Neuronal stem cell (in vitro differentiated cells): ENCODE data around the gene FBXL20.

ENCODE experiments used
- DNase-seq: peaks from one replicate; pipeline ENCODE4 v3.0.0-alpha.2; 2013; ENCODE audit warnings: low spot score
- H2AFZ ChIP-seq: one replicate; pipeline ENCODE4 v1.6.1; 2013; ENCODE audit warnings: mild to moderate bottlenecking, low read length, inconsistent platforms
- H2AK5ac ChIP-seq: 2 replicates; pipeline ENCODE4 v1.6.1; 2013; ENCODE audit warnings: low read depth, mild to moderate bottlenecking, inconsistent platforms, low read length, moderate library complexity, mixed read lengths
- H2BK120ac ChIP-seq: 2 replicates; pipeline ENCODE4 v1.6.1; 2013; ENCODE audit warnings: low read depth, mild to moderate bottlenecking, inconsistent platforms, low read length, moderate library complexity, mixed read lengths
- H2BK12ac ChIP-seq: one replicate; pipeline ENCODE4 v1.6.1; 2013; ENCODE audit warnings: low read length, inconsistent platforms
- H2BK15ac ChIP-seq: 2 replicates; pipeline ENCODE4 v1.6.1; 2013; ENCODE audit warnings: mild to moderate bottlenecking, low read length, inconsistent platforms, mixed read lengths
- H2BK5ac ChIP-seq: one replicate; pipeline ENCODE4 v1.6.1; 2013; ENCODE audit warnings: inconsistent platforms, mild to moderate bottlenecking, low read length, moderate library complexity
- H3K14ac ChIP-seq: one replicate; pipeline ENCODE4 v1.6.1; 2013; ENCODE audit warnings: low read length, inconsistent platforms
- H3K18ac ChIP-seq: 2 replicates; pipeline ENCODE4 v1.6.1; 2013; ENCODE audit warnings: low read length, inconsistent platforms
- H3K23ac ChIP-seq: 2 replicates; pipeline ENCODE4 v1.6.1; 2013; ENCODE audit warnings: low read depth, mild to moderate bottlenecking, mixed read lengths, low read length, inconsistent platforms; ENCODE audit not compliant: poor library complexity
- H3K27ac ChIP-seq: replicated peaks from 3 replicates; pipeline ENCODE4 v1.5.1; 2013; ENCODE audit warnings: low read length, inconsistent platforms
- H3K27me3 ChIP-seq, 3 experiments: 2 replicates each; pipeline ENCODE4 v1.6.1; 2013; ENCODE audit warnings: low read length in 3 of 3, mild to moderate bottlenecking in 2 of 3, inconsistent platforms in 1 of 3, low read depth in 1 of 3, mixed read lengths in 1 of 3, moderate library complexity in 1 of 3; ENCODE audit not compliant: control insufficient read depth in 3 of 3, insufficient read depth in 3 of 3
- H3K36me3 ChIP-seq, 2 donors: replicated peaks in 1 of 2; 2 replicates each; pipeline ENCODE4 v1.6.1; 2013; ENCODE audit warnings: low read length in 2 of 2; ENCODE audit not compliant: control insufficient read depth in 2 of 2, insufficient read depth in 2 of 2
- H3K4ac ChIP-seq: 2 replicates; pipeline ENCODE4 v1.6.1; 2013; ENCODE audit warnings: inconsistent platforms, mild to moderate bottlenecking, low read length, moderate library complexity
- H3K4me1 ChIP-seq, 2 donors: 1 replicate in 1 of 2; 2 replicates in 1 of 2; pipeline ENCODE4 v1.6.1; 2013; ENCODE audit warnings: low read length in 2 of 2, low read depth in 1 of 2; ENCODE audit not compliant: control insufficient read depth in 2 of 2, insufficient read depth in 1 of 2
- H3K4me2 ChIP-seq: one replicate; pipeline ENCODE4 v1.6.1; 2013; ENCODE audit warnings: mild to moderate bottlenecking, low read length, inconsistent platforms; ENCODE audit not compliant: insufficient read depth, poor library complexity, severe bottlenecking
- H3K4me3 ChIP-seq, 2 donors: 2 replicates each; pipeline ENCODE4 v1.5.1; 2013; ENCODE audit warnings: low read length in 2 of 2, mild to moderate bottlenecking in 2 of 2, inconsistent platforms in 1 of 2, moderate library complexity in 1 of 2
- H3K79me1 ChIP-seq: one replicate; pipeline ENCODE4 v1.6.1; 2013; ENCODE audit warnings: low read depth, mild to moderate bottlenecking, inconsistent platforms, low read length, moderate library complexity
- H3K9ac ChIP-seq: one replicate; pipeline ENCODE4 v1.6.1; 2013; ENCODE audit warnings: mild to moderate bottlenecking, low read depth, low read length, inconsistent platforms; ENCODE audit not compliant: poor library complexity
- H3K9me3 ChIP-seq, 2 donors: replicated peaks in 1 of 2; 2 replicates each; pipeline versions ENCODE3 to v1.6.1; 2013; ENCODE audit warnings: low read length in 2 of 2, mild to moderate bottlenecking in 2 of 2, inconsistent platforms in 1 of 2, low read depth in 1 of 2, mixed read lengths in 1 of 2, moderate library complexity in 1 of 2; ENCODE audit not compliant: control insufficient read depth in 2 of 2, insufficient read depth in 1 of 2
- H4K8ac ChIP-seq: one replicate; pipeline ENCODE4 v1.6.1; 2013; ENCODE audit warnings: low read depth, mild to moderate bottlenecking, inconsistent platforms, low read length, moderate library complexity
- H4K91ac ChIP-seq: one replicate; pipeline ENCODE4 v1.6.1; 2013; ENCODE audit warnings: low read length, low read depth, mild to moderate bottlenecking, inconsistent platforms; ENCODE audit not compliant: poor library complexity
- WGBS, 2 donors: extraction: QIAGEN DNeasy Blood & Tissue Kit; methylation state at CpG; one replicate each; pipeline ENCODE4 v1.1.7; 2013; ENCODE audit warnings: missing lambda C conversion rate in 2 of 2, mixed read lengths in 1 of 2; ENCODE audit not compliant: insufficient read length in 2 of 2, insufficient replicate concordance in 1 of 2; ENCODE audit errors: extremely low coverage in 2 of 2; 5-methylcytosine and 5-hydroxymethylcytosine counted together

The FBXL20 gene

DNA sequence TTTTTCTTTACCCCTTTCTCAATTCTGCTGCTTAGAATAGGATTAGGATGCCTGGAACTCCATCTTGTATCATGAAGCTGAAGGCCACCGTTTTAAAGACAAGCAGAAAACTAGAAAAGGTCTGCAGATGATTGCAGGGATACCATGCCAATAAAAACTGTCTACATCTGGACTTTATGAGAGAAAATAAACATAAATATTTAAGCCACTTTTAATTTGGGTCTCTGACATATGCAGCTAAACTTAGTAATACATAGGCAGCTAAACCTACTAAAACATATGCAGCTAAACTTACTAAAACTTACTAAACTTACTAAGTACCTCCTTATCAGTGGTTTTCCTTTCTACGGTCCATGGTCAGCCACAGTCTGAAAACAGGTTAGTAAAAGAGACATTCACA lies 48.4 kb downstream of the FBXL20 start:
- Histone ChIP-seq H3K18ac (no peak overlapping the region), H3K9ac (no peak overlapping the region), H3K27me3 (no peaks in the 10 kb centered on the region), H2AK5ac (no peak overlapping the region), H3K23ac (no peak overlapping the region), H3K4me3 (no peak overlapping the region), H3K4ac (no peak overlapping the region), H3K9me3 (no peaks in the 10 kb centered on the region), H2BK12ac (no peak overlapping the region), H3K4me1 (no peaks in the 10 kb centered on the region), H3K36me3 (no peaks in the 10 kb centered on the region), H4K8ac (no peak overlapping the region), H3K4me2 (no peak overlapping the region), H2AFZ (no peak overlapping the region), H4K91ac (no peak overlapping the region), H3K27ac (no peak overlapping the region), H3K79me1 (peaks cover 2% of the 10 kb centered on the region), H2BK5ac (no peak overlapping the region), H2BK120ac (no peak overlapping the region), H3K14ac (no peak overlapping the region), H2BK15ac (no peak overlapping the region)
- WGBS, 2 donors = no CpG with 5 or more reads among the region's 2 CpGs
- DNase-seq = no peak

- no peak overlapping the region for H3K27ac ChIP-seq
- H3K36me3 ChIP-seq = no peaks in the 10 kb centered on the region
Observed at GRCh38 chr17:39352511-39352910, 48.9 kb downstream of the FBXL20 start.

GRCh38 chr17:39351508-39351907 lies 49.9 kb downstream of the FBXL20 start:
- H3K9ac ChIP-seq = no peak overlapping the region
- H2BK120ac ChIP-seq = no peak overlapping the region
- H3K4me2 ChIP-seq = no peak overlapping the region
- H3K27ac ChIP-seq = no peak overlapping the region
- no peak overlapping the region for H3K18ac ChIP-seq
- no peak overlapping the region for H3K23ac ChIP-seq
- H2BK15ac ChIP-seq = no peak overlapping the region
- H2AK5ac ChIP-seq = no peak overlapping the region
- H3K4me3 ChIP-seq = no peak overlapping the region
- H3K27me3 ChIP-seq = no peaks in the 10 kb centered on the region
- no peak overlapping the region for H2BK5ac ChIP-seq
- no peak for DNase-seq
- H3K4ac ChIP-seq = no peak overlapping the region
- H4K91ac ChIP-seq = no peak overlapping the region
- H2AFZ ChIP-seq = no peak overlapping the region
- no peak overlapping the region for H4K8ac ChIP-seq
- no peak overlapping the region for H2BK12ac ChIP-seq
- no peaks in the 10 kb centered on the region for H3K36me3 ChIP-seq
- H3K14ac ChIP-seq = no peak overlapping the region
- no peaks in the 10 kb centered on the region for H3K4me1 ChIP-seq
- H3K79me1 ChIP-seq = peaks cover 2% of the 10 kb centered on the region
- H3K9me3 ChIP-seq = no peaks in the 10 kb centered on the region

More at GRCh38 chr17:39352511-39352910, 48.9 kb downstream of the FBXL20 start:
- H3K9ac ChIP-seq = no peak overlapping the region
- no peaks in the 10 kb centered on the region for H3K4me1 ChIP-seq
- H2AFZ ChIP-seq = no peak overlapping the region
- no peak overlapping the region for H3K4ac ChIP-seq
- H3K18ac ChIP-seq = no peak overlapping the region
- no peak overlapping the region for H3K4me2 ChIP-seq
- no peaks in the 10 kb centered on the region for H3K9me3 ChIP-seq
- no peak overlapping the region for H3K4me3 ChIP-seq
- no peak overlapping the region for H3K14ac ChIP-seq
- H2BK12ac ChIP-seq = no peak overlapping the region
- no peak overlapping the region for H2AK5ac ChIP-seq
- DNase-seq = no peak
- H4K91ac ChIP-seq = no peak overlapping the region
- H3K79me1 ChIP-seq = peaks cover 2% of the 10 kb centered on the region
- H2BK5ac ChIP-seq = no peak overlapping the region
- no peak overlapping the region for H2BK15ac ChIP-seq
- no peak overlapping the region for H4K8ac ChIP-seq
- H3K27me3 ChIP-seq = no peaks in the 10 kb centered on the region
- H3K23ac ChIP-seq = no peak overlapping the region
- no CpG with 5 or more reads among the region's 4 CpGs for WGBS, 2 donors
- no peak overlapping the region for H2BK120ac ChIP-seq

DNA sequence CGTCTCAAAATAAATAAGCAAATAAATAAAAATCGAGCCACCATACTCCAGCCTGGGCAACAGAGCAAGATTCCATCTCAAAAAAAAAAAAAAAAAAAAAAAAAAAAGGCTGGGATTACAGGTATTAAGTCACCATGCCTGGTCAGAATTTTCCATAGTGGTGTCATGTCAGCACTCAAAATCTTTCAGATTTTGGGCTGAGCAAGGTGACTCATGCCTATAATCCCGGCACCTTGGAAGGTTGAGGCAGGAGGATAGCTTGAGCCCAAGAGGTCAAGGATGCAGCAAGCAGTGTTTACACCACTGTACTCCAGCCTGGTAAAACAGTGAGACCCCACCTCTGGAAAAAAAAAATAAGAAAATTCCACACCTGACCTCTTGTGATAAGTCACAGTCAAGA lies 52.2 kb downstream of the FBXL20 start:
- no CpG with 5 or more reads among the region's 3 CpGs for WGBS, 2 donors
- Histone ChIP-seq H3K27ac (no peak overlapping the region), H2BK12ac (no peak overlapping the region), H3K14ac (no peak overlapping the region), H3K9ac (no peak overlapping the region), H3K4me3 (no peak overlapping the region), H4K91ac (no peak overlapping the region), H3K36me3 (no peaks in the 10 kb centered on the region), H3K9me3 (no peaks in the 10 kb centered on the region), H3K27me3 (no peaks in the 10 kb centered on the region), H3K18ac (no peak overlapping the region), H4K8ac (no peak overlapping the region), H2BK5ac (no peak overlapping the region), H3K4ac (no peak overlapping the region), H3K79me1 (peaks cover 2% of the 10 kb centered on the region), H3K23ac (no peak overlapping the region), H2BK15ac (no peak overlapping the region), H2BK120ac (no peak overlapping the region), H2AFZ (no peak overlapping the region), H3K4me1 (no peaks in the 10 kb centered on the region), H2AK5ac (no peak overlapping the region), H3K4me2 (no peak overlapping the region)
- DNase-seq = no peak
